CD8-positive, alpha-beta memory T cell (primary cell): ENCODE measurements around the gene KIF1C. TPM values are rescaled to one million over a fixed set of nuclear protein-coding genes. Genes with fewer than 3 reads are reported as not detected.
"Not testable (repeated sequence)": the region's sequence is repeated elsewhere in the genome, so short reads cannot be mapped to it uniquely, and the experiment has no call there.

Experiments
- CTCF ChIA-PET: fragments of 350-600 bp; sonication (Branson Sonifier 250); formaldehyde crosslinking; loops from one replicate; lab custom pipeline; 2021; ENCODE audit warnings: antibody characterized with exemption; lab: Charles Lee
- POLR2A ChIA-PET: fragments of 350-600 bp; sonication (Branson Sonifier 250); formaldehyde crosslinking; loops from one replicate; lab custom pipeline; 2021; ENCODE audit warnings: antibody characterized with exemption; lab: Charles Lee
- DNase-seq, 5 donors: peaks; one replicate each; pipeline versions ENCODE4 v3.0.0 to v3.0.0-alpha.2; 2020 to 2022; ENCODE audit warnings: mixed read lengths in 1 of 5
- H3K27ac ChIP-seq: one replicate; pipeline ENCODE4 v1.7.0; 2013; ENCODE audit warnings: low read depth, mild to moderate bottlenecking, low read length, moderate library complexity
- H3K27me3 ChIP-seq: 2 replicates; pipeline ENCODE4 v1.7.0; 2013; ENCODE audit warnings: low read length, mild to moderate bottlenecking; ENCODE audit not compliant: insufficient read depth, poor library complexity, severe bottlenecking
- H3K36me3 ChIP-seq: 2 replicates; pipeline ENCODE4 v1.7.0; 2013; ENCODE audit warnings: mild to moderate bottlenecking, low read length, moderate library complexity; ENCODE audit not compliant: insufficient read depth
- H3K4me1 ChIP-seq: 2 replicates; pipeline ENCODE4 v1.7.0; 2013; ENCODE audit warnings: mild to moderate bottlenecking, low read length, moderate library complexity; ENCODE audit not compliant: insufficient read depth
- H3K4me3 ChIP-seq: 2 replicates; pipeline ENCODE4 v1.7.0; 2013; ENCODE audit warnings: mild to moderate bottlenecking, low read length
- H3K9me3 ChIP-seq: 2 replicates; pipeline ENCODE4 v1.7.0; 2013; ENCODE audit warnings: mild to moderate bottlenecking, low read length
- H3K27ac Mint-ChIP-seq, 8 donors: one replicate each; pipeline ENCODE4 v1.8.0; 2020 to 2021; ENCODE audit warnings: mixed read lengths in 8 of 8, mild to moderate bottlenecking in 6 of 8, inconsistent platforms in 3 of 8, moderate library complexity in 3 of 8
- H3K27me3 Mint-ChIP-seq, 2 donors: one replicate each; pipeline ENCODE4 v1.8.0; 2020 to 2021; ENCODE audit warnings: mixed read lengths in 2 of 2, mild to moderate bottlenecking in 1 of 2, moderate library complexity in 1 of 2
- H3K36me3 Mint-ChIP-seq, 3 donors: one replicate each; pipeline ENCODE4 v1.8.0; 2020 to 2021; ENCODE audit warnings: mixed read lengths in 3 of 3, inconsistent platforms in 1 of 3, mild to moderate bottlenecking in 1 of 3
- H3K4me1 Mint-ChIP-seq, 3 donors: one replicate each; pipeline ENCODE4 v1.8.0; 2020 to 2021; ENCODE audit warnings: mixed read lengths in 3 of 3, inconsistent platforms in 1 of 3, mild to moderate bottlenecking in 1 of 3
- H3K4me3 Mint-ChIP-seq, 7 donors: one replicate each; pipeline ENCODE4 v1.8.0; 2020 to 2021; ENCODE audit warnings: mixed read lengths in 7 of 7, mild to moderate bottlenecking in 6 of 7, moderate library complexity in 4 of 7, inconsistent platforms in 2 of 7
- H3K9me3 Mint-ChIP-seq, 5 donors: one replicate each; pipeline ENCODE4 v1.8.0; 2020 to 2022; ENCODE audit warnings: mixed read lengths in 5 of 5, mild to moderate bottlenecking in 3 of 5, moderate library complexity in 2 of 5, inconsistent platforms in 1 of 5
- polyA plus RNA-seq: library from polyadenylated mRNA; unstranded; fragments of 300-500 nt; fragmentation: Illumina TruSeq; gene quantifications from one replicate; pipeline ENCODE4 v1.2.3, GENCODE V29; 2021
- total RNA-seq, 2 experiments: library from RNA; stranded (reverse); gene quantifications; one replicate each; pipeline ENCODE4 v1.2.3, GENCODE V29; 2021

Gene KIF1C
- total and polyA plus RNA-seq, 3 experiments from 2014 or later, result 8.0 to 77.3 (median 73.4) TPM

DNA sequence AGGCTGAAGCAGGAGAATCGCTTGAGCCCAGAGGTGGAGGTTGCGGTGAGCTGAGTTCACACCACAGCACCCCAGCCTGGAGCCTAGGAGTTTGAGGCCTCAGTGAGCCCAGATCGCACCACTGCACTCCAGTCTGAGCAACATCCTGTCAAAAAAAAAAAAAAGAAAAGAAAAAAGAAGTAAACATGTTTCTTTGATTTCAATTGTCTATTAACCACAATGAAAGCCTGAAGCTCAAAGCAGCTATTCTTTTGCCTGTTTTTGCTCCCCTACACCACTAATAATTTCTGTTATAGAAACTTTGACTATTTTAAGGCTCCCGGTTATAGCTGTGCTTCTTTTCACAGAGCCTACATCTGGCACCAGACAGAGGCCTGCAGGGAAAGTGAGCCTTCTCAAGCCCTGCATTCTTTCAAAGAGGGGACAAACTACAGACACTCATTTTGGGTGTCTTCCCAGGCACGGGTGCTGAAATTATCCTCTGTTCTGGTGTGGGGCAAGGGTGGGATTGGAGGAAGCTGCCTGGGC lies 51.6 kb downstream of the KIF1C start:
- POLR2A ChIA-PET, result interaction anchor here (0.5 to 1.8 kb wide), 9 partner anchors 9 to 110 kb away, joined by 3 to 12 read pairs (median 4); partner anchors contain the start of genes RNF167, SLC25A11, SLC52A1 and SPAG7
- no peaks in the 10 kb centered on the region for H3K9me3 Mint-ChIP-seq
- H3K27me3 Mint-ChIP-seq, result no peaks in the 10 kb centered on the region
- H3K36me3 Mint-ChIP-seq, result peaks cover 0 to 4% (median 1%) of the 10 kb centered on the region in 3 donors
- H3K4me1 Mint-ChIP-seq, result peaks cover 32 to 61% (median 47%) of the 10 kb centered on the region in 3 donors
- DNase-seq, result peak; percentile 65 to 91 (median 78)
- Histone ChIP-seq H3K4me1 (peaks cover 54% of the 10 kb centered on the region), H3K27me3 (no peaks in the 10 kb centered on the region), H3K4me3 (peak overlapping the region; percentile 6), H3K9me3 (no peaks in the 10 kb centered on the region), H3K27ac (peak overlapping the region; percentile 49), H3K36me3 (no peaks in the 10 kb centered on the region)
- H3K27ac Mint-ChIP-seq, result peak overlapping the region; percentile 93 to 99 (median 96)
- peak overlapping the region; percentile 62 to 84 (median 72) for H3K4me3 Mint-ChIP-seq
- CTCF ChIA-PET, result interaction anchor here (0.7 to 2.9 kb wide), 16 partner anchors 9 to 150 kb away, joined by 3 to 24 read pairs (median 4); partner anchors contain the start of genes C17orf107, INCA1, SLC52A1 and SPAG7

DNA sequence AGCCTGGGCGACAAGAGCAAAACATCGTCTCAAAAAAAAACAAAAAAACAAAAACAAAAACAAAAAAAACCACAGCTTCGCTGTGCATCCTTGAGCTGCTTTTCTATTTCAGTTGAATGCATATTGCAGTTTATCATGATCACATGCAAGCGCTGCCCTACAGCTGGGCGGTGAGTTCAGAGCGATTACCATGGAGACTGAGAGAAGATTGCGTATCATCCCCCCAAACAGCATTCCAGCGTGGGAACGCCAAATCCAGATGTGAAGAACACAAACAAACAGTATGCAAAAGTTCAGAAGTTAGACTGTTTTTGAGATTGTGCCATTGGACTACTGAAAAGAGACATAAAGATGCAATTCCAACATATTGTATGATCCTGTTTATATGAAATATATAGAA lies 52.5 kb downstream of the KIF1C start:
- peak overlapping the region in 1 of 7 donors; percentile 76 for H3K4me3 Mint-ChIP-seq
- ChIA-PET CTCF (interaction anchor here (1.2 to 2.9 kb wide), 6 partner anchors 9 to 141 kb away, joined by 3 to 24 read pairs (median 7); partner anchors contain the start of gene SLC52A1), POLR2A (interaction anchor here (1.2 to 1.3 kb wide), 2 partner anchors 18 to 110 kb away, joined by 3 to 6 read pairs; partner anchors contain the start of genes RNF167 and SLC25A11)
- peak in 1 of 5 donors; percentile 26 for DNase-seq
- Histone ChIP-seq H3K9me3 (no peaks in the 10 kb centered on the region), H3K4me3 (no peak overlapping the region), H3K4me1 (peaks cover 45% of the 10 kb centered on the region), H3K27ac (no peak overlapping the region), H3K36me3 (no peaks in the 10 kb centered on the region), H3K27me3 (no peaks in the 10 kb centered on the region)
- H3K27ac Mint-ChIP-seq, result peak overlapping the region; percentile 43 to 99 (median 96)
- H3K4me1 Mint-ChIP-seq, result peaks cover 28 to 55% (median 39%) of the 10 kb centered on the region in 3 donors
- no peaks in the 10 kb centered on the region for H3K9me3 Mint-ChIP-seq
- H3K36me3 Mint-ChIP-seq, result peaks cover 0 to 6% (median 1%) of the 10 kb centered on the region in 3 donors
- H3K27me3 Mint-ChIP-seq, result no peaks in the 10 kb centered on the region

DNA sequence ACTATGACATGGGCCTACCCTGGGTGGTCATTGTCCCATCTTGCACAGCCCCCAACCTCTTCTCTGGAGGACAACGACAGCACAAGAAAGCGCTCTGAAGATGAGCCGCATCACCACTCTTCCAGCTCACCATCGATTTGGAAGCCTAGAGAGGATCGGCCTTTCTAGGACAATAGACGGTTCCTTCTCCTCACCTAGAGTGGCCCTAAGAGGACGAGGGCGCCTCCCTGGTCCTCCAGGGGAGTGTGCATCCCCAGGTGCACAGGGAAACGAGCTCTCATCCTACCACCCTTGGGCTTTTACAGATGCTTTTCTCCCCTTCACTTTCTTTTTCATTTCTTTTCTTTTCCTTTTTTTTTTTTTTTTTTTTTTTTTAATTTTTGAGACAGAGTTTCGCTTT lies 57.8 kb downstream of the KIF1C start:
- Histone ChIP-seq H3K4me3 (no peak overlapping the region), H3K9me3 (no peaks in the 10 kb centered on the region), H3K36me3 (no peaks in the 10 kb centered on the region), H3K4me1 (peaks cover under 1% of the 10 kb centered on the region), H3K27ac (no peak overlapping the region), H3K27me3 (no peaks in the 10 kb centered on the region)
- Mint-ChIP-seq H3K27me3 (no peaks in the 10 kb centered on the region), H3K9me3 (no peaks in the 10 kb centered on the region), H3K27ac (no peak overlapping the region), H3K4me3 (no peak overlapping the region), H3K36me3 (peaks cover 0 to 7% (median 1%) of the 10 kb centered on the region in 3 donors), H3K4me1 (peaks cover under 1 to 8% (median 5%) of the 10 kb centered on the region in 3 donors)
- ChIA-PET POLR2A (interaction anchor here (0.6 to 0.8 kb wide), 3 partner anchors 25 to 69 kb away, joined by 3 to 8 read pairs (median 7); no protein-coding TSS in a partner anchor), CTCF (no interaction called here)
- DNase-seq, result no peak

DNA sequence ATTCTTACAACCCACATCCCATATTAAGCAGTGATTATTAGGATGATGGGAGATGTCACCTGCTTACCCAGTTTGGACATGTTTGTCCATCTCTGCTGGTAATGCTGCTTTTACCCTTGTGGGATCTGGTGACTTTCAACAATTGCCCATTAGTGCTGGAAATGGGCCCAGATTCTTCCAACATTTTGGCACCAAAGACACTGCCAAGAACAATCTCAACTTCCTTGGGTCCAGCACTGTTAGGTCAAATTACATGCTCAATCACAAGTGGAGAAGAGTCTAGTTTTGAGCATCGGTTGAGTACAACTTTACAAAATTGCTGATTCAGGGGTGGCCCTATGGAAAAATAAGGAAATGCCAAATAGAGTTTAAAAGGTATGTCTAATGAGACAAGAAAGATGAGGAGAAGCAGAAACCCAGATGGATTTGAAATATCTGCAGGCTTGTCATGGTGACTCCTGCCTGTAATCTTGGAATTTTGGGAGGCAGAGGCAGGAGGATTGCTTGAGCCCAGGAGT lies 67.5 kb downstream of the KIF1C start:
- peaks cover 0 to 2% (median 0%) of the 10 kb centered on the region in 3 donors for H3K36me3 Mint-ChIP-seq
- H3K27ac Mint-ChIP-seq, result no peak overlapping the region
- no peaks in the 10 kb centered on the region for H3K9me3 Mint-ChIP-seq
- ChIA-PET POLR2A (no interaction called here), CTCF (interaction anchor here (2.5 to 6.4 kb wide), 2 partner anchors 35 to 84 kb away, joined by 10 to 125 read pairs; no protein-coding TSS in a partner anchor)
- Histone ChIP-seq H3K4me3 (no peak overlapping the region), H3K9me3 (no peaks in the 10 kb centered on the region), H3K36me3 (no peaks in the 10 kb centered on the region), H3K4me1 (no peaks in the 10 kb centered on the region), H3K27ac (no peak overlapping the region), H3K27me3 (no peaks in the 10 kb centered on the region)
- peaks cover 0 to 7% (median 6%) of the 10 kb centered on the region in 3 donors for H3K4me1 Mint-ChIP-seq
- no peak for DNase-seq
- H3K4me3 Mint-ChIP-seq, result no peak overlapping the region
- H3K27me3 Mint-ChIP-seq, result peaks cover 0 to 1% of the 10 kb centered on the region in 2 donors

DNA sequence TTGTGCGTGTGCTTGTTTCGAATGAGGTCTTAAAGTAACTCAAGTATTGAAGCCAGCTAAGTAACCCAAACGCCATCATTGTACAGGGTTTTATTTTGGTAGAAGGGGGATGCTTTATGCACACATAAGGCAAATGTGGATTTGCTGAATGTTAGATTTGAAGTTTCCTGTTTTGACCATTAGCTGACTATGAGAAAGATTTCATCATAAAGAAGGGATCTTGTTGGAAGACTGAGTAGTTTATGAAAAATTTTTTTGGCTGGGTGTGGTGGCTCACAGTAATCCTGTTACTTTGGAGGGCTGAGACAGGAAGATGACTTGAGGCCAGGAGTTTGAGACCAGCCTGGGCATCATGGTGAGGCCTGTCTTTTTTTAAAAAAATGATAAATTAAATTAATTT lies 70.5 kb downstream of the KIF1C start:
- Mint-ChIP-seq H3K4me1 (no peaks in the 10 kb centered on the region), H3K4me3 (no peak overlapping the region)
- POLR2A ChIA-PET, result no interaction called here

DNA sequence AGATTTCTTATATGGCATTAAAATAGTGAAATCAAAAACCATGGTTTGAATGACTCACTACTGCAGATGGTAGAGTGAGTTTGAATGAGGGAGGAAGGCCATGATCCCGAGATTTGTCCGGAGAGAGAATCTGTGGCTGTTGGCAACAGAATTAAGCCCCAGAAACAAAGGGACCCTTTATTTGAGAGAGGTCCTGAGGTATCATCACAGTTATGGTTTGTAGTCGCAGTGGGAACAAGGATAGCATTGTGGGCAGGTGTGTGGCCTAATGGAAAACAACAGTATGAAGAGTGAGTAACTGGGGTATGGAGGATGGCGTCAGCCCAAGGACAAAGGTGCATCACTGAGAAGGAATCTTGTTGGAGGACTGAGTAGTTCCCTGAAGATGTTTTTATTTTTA lies 72.0 kb downstream of the KIF1C start:
- Mint-ChIP-seq H3K4me1 (no peaks in the 10 kb centered on the region), H3K27ac (no peak overlapping the region), H3K36me3 (peaks cover 0 to 2% (median 0%) of the 10 kb centered on the region in 3 donors), H3K9me3 (no peaks in the 10 kb centered on the region), H3K27me3 (peaks cover 0 to 1% of the 10 kb centered on the region in 2 donors), H3K4me3 (no peak overlapping the region)
- CTCF ChIA-PET, result no interaction called here
- no peak for DNase-seq
- Histone ChIP-seq H3K27ac (no peak overlapping the region), H3K9me3 (no peaks in the 10 kb centered on the region), H3K4me1 (no peaks in the 10 kb centered on the region), H3K27me3 (no peaks in the 10 kb centered on the region), H3K36me3 (no peaks in the 10 kb centered on the region), H3K4me3 (no peak overlapping the region)
- POLR2A ChIA-PET, result no interaction called here

More for the DNA sequence above, 70.5 kb downstream of the KIF1C start:
- Mint-ChIP-seq H3K27me3 (no peaks in the 10 kb centered on the region), H3K36me3 (peaks cover 0 to 2% (median 0%) of the 10 kb centered on the region in 3 donors), H3K27ac (no peak overlapping the region), H3K9me3 (no peaks in the 10 kb centered on the region)
- Histone ChIP-seq H3K4me1 (no peaks in the 10 kb centered on the region), H3K9me3 (no peaks in the 10 kb centered on the region), H3K36me3 (no peaks in the 10 kb centered on the region), H3K27me3 (no peaks in the 10 kb centered on the region), H3K27ac (no peak overlapping the region), H3K4me3 (no peak overlapping the region)
- CTCF ChIA-PET, result interaction anchor here (1.3 kb wide), 1 partner anchor 159 kb away, joined by 4 read pairs; no protein-coding TSS in a partner anchor
- no peak for DNase-seq

DNA sequence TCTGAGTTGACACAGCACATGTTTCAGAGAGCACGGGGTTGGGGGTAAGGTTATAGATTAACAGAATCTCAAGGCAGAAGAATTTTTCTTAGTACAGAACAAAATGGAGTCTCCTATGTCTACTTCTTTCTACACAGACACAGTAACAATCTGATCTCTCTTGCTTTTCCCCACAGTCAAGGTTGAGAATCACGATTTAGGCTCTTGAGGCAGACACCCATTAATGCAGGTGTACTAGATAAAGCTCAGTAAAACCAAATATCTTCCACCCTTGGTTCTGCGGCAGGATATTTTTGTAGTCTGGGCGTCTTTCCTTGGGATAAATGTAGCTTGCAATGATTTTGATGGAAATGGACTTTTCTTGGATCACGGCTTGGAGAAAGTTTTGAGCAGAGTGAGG lies 77.7 kb downstream of the KIF1C start:
- H3K4me1 ChIP-seq, H3K4me3 ChIP-seq, H3K27me3 Mint-ChIP-seq, DNase-seq, H3K9me3 ChIP-seq, H3K9me3 Mint-ChIP-seq, H3K36me3 Mint-ChIP-seq, H3K36me3 ChIP-seq, CTCF ChIA-PET, H3K27me3 ChIP-seq, H3K27ac ChIP-seq: not testable (repeated sequence)
- Mint-ChIP-seq H3K4me1 (peaks cover 18 to 27% (median 24%) of the 10 kb centered on the region in 3 donors), H3K27ac (peak overlapping the region in 2 of 8 donors; percentile 19 to 58), H3K4me3 (peak overlapping the region in 1 of 7 donors; percentile 7)
- POLR2A ChIA-PET, result interaction anchor here (0.6 kb wide), 1 partner anchor 51 kb away, joined by 5 read pairs; no protein-coding TSS in a partner anchor

DNA sequence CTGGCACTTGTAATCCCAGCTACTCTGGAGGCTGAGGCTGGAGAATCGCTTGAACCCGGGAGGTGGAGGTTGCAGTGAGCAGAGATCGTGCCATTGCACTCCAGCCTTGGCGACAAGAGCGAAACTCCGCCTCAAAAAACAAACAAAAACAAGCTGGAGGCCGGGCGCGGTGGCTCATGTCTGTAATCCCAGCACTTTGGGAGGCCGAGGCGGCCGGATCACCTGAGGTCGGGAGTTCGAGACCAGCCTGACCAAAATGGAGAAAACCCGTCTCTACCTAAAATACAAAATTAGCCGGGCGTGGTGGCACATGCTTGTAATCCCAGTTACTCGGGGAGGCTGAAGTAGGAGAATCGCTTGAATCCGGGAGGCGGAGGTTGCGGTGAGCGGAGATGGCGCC lies 79.5 kb downstream of the KIF1C start:
- H3K36me3 Mint-ChIP-seq, result peaks cover 0 to 16% (median 7%) of the 10 kb centered on the region in 3 donors
- peaks cover 24 to 37% (median 31%) of the 10 kb centered on the region in 3 donors for H3K4me1 Mint-ChIP-seq
- H3K27ac ChIP-seq, POLR2A ChIA-PET, H3K36me3 ChIP-seq, H3K27me3 Mint-ChIP-seq, DNase-seq, H3K4me1 ChIP-seq, H3K9me3 Mint-ChIP-seq, H3K27me3 ChIP-seq, H3K4me3 ChIP-seq, H3K9me3 ChIP-seq: not testable (repeated sequence)
- peak overlapping the region in 6 of 8 donors; percentile 65 to 97 (median 86) for H3K27ac Mint-ChIP-seq
- CTCF ChIA-PET, result interaction anchor here (0.8 to 1.8 kb wide), 2 partner anchors 15 to 45 kb away, joined by 3 to 5 read pairs; no protein-coding TSS in a partner anchor
- peak overlapping the region; percentile 88 to 97 (median 94) for H3K4me3 Mint-ChIP-seq
